ENCODE measurements around the gene MCCC1. TPM values are rescaled to one million over a fixed set of nuclear protein-coding genes. Genes with fewer than 3 reads are reported as not detected.
"Not testable (repeated sequence)": the region's sequence is repeated elsewhere in the genome, so short reads cannot be mapped to it uniquely, and the experiment has no call there.

MCCC1 gene
- total RNA-seq, 4 donors from 2014 or later = 26.4 to 37.3 (median 27.8) TPM

- Histone ChIP-seq H3K36me3 (no peaks in the 10 kb centered on the region), H3K27me3 (peaks cover 0 to 50% (median 8%) of the 10 kb centered on the region in 4 donors), H3K9me3 (no peaks in the 10 kb centered on the region), H3K4me3 (no peak overlapping the region), H3K4me1 (peaks cover 0 to 12% (median 4%) of the 10 kb centered on the region in 4 donors), H3K27ac (replicated peaks in 1 of 4) (no peak overlapping the region)
- WGBS = 67% methylated on average over 1 of the region's 4 CpGs
- no peak for DNase-seq (ENCODE audit: extremely low spot score)
- TF ChIP-seq CTCF (IDR thresholded peaks at IDR 0.05) (no peak), EP300 (IDR thresholded peaks at IDR 0.05) (no peak), POLR2A (IDR thresholded peaks at IDR 0.05; ENCODE audit: low read depth) (no peak), POLR2AphosphoS5 (IDR thresholded peaks at IDR 0.05) (no peak)
- intact Hi-C loops (cut with DNase I) = no loop called here
Measured at GRCh38 chr3:183117056-183117455, 17.8 kb upstream of the MCCC1 start.

GRCh38 chr3:183116025-183116614 lies 16.8 kb upstream of the MCCC1 start:
- peaks cover 0 to 12% (median 4%) of the 10 kb centered on the region in 4 donors for H3K4me1 ChIP-seq
- TF ChIP-seq CTCF (IDR thresholded peaks at IDR 0.05) (no peak), EP300 (IDR thresholded peaks at IDR 0.05) (no peak), POLR2A (IDR thresholded peaks at IDR 0.05; ENCODE audit: low read depth) (no peak), POLR2AphosphoS5 (IDR thresholded peaks at IDR 0.05) (no peak)
- no peaks in the 10 kb centered on the region for H3K36me3 ChIP-seq
- intact Hi-C loops (cut with DNase I) = no loop called here
- H3K27ac ChIP-seq (replicated peaks in 1 of 4) = no peak overlapping the region
- H3K9me3 ChIP-seq = no peaks in the 10 kb centered on the region
- peaks cover 0 to 50% (median 8%) of the 10 kb centered on the region in 4 donors for H3K27me3 ChIP-seq
- no peak overlapping the region for H3K4me3 ChIP-seq
- 5% methylated on average over 18 of the region's 25 CpGs for WGBS
- DNase-seq (ENCODE audit: extremely low spot score) = no peak

GRCh38 chr3:183114384-183115178 lies 15.3 kb upstream of the MCCC1 start:
- Histone ChIP-seq H3K4me3 (no peak overlapping the region), H3K27ac (replicated peaks in 1 of 4) (no peak overlapping the region), H3K4me1 (peaks cover 0 to 12% (median 4%) of the 10 kb centered on the region in 4 donors), H3K36me3 (no peaks in the 10 kb centered on the region), H3K9me3 (peaks cover 0 to 4% (median 0%) of the 10 kb centered on the region in 4 donors), H3K27me3 (peaks cover 0 to 50% (median 8%) of the 10 kb centered on the region in 4 donors)
- intact Hi-C loops (cut with DNase I) = no loop called here
- no peak for DNase-seq (ENCODE audit: extremely low spot score)
- WGBS = 28% methylated on average over 13 of the region's 13 CpGs
- no peak for TF ChIP-seq CTCF (IDR thresholded peaks at IDR 0.05)

- DNase-seq (ENCODE audit: extremely low spot score); intact Hi-C loops (cut with DNase I); H3K4me3 ChIP-seq; H3K27ac ChIP-seq (replicated peaks in 1 of 4); H3K36me3 ChIP-seq; H3K4me1 ChIP-seq; H3K9me3 ChIP-seq: not testable (repeated sequence)
- 92% methylated on average over 1 of the region's 1 CpG for WGBS
- peaks cover 0 to 18% (median 0%) of the 10 kb centered on the region in 4 donors for H3K27me3 ChIP-seq
Measured at GRCh38 chr3:183109847-183110246, 10.6 kb upstream of the MCCC1 start.

GRCh38 chr3:183108470-183108869 lies 9.2 kb upstream of the MCCC1 start:
- no peaks in the 10 kb centered on the region for H3K4me1 ChIP-seq
- intact Hi-C loops (cut with DNase I) = no loop called here
- peaks cover 0 to 4% (median 0%) of the 10 kb centered on the region in 4 donors for H3K9me3 ChIP-seq
- no peaks in the 10 kb centered on the region for H3K36me3 ChIP-seq
- H3K27ac ChIP-seq (replicated peaks in 1 of 4) = no peak overlapping the region
- H3K4me3 ChIP-seq = no peak overlapping the region
- DNase-seq (ENCODE audit: extremely low spot score) = no peak
- TF ChIP-seq POLR2A (IDR thresholded peaks at IDR 0.05; ENCODE audit: low read depth) (no peak), EP300 (IDR thresholded peaks at IDR 0.05) (no peak)
- 78% methylated on average over 4 of the region's 4 CpGs for WGBS
- peaks cover 0 to 5% (median 0%) of the 10 kb centered on the region in 4 donors for H3K27me3 ChIP-seq
